WTC11 (cell line): ENCODE data around the gene RFX3. TPM values are rescaled to one million over a fixed set of nuclear protein-coding genes. Genes with fewer than 3 reads are reported as not detected.

Experiments
- ATAC-seq: fragments of 200-7000 bp; cut with Tn5 transposase; 2 replicates; pipeline ENCODE4 v1.10.0; 2021; ENCODE audit warnings: mild to moderate bottlenecking, moderate library complexity
- CTCF ChIA-PET: fragments of 300-600 bp; sonication (Branson Sonifier 250); formaldehyde crosslinking; loops from one replicate; lab custom pipeline; 2021; ENCODE audit warnings: antibody characterized with exemption; lab: Charles Lee
- POLR2A ChIA-PET: fragments of 350-600 bp; sonication (Branson Sonifier 250); formaldehyde crosslinking; loops from one replicate; lab custom pipeline; 2021; ENCODE audit warnings: antibody characterized with exemption; lab: Charles Lee
- DNase-seq: peaks from one replicate; pipeline ENCODE4 v3.0.0; 2021; ENCODE audit warnings: low spot score
- H3K27ac Mint-ChIP-seq: 2 replicates; pipeline ENCODE4 v1.8.0; 2021; ENCODE audit warnings: mixed read lengths
- H3K27me3 Mint-ChIP-seq: 2 replicates; pipeline ENCODE4 v1.8.0; 2021; ENCODE audit warnings: low read depth, mild to moderate bottlenecking, moderate library complexity, mixed read lengths
- H3K36me3 Mint-ChIP-seq: 2 replicates; pipeline ENCODE4 v1.8.0; 2021; ENCODE audit warnings: mixed read lengths
- H3K4me1 Mint-ChIP-seq: 2 replicates; pipeline ENCODE4 v1.8.0; 2022; ENCODE audit warnings: mixed read lengths
- H3K4me3 Mint-ChIP-seq: 2 replicates; pipeline ENCODE4 v1.8.0; 2021; ENCODE audit warnings: mild to moderate bottlenecking, moderate library complexity, mixed read lengths
- H3K9me3 Mint-ChIP-seq: 2 replicates; pipeline ENCODE4 v1.8.0; 2021; ENCODE audit warnings: mixed read lengths
- EMX1 ChIP-seq: fragments of 250-450 bp; sonication (Bioruptor Pico); IDR thresholded peaks from 2 replicates; pipeline ENCODE4 v1.8.0; 2021; ENCODE audit warnings: mild to moderate bottlenecking
- FOXJ3 ChIP-seq: sonication (generic); formaldehyde crosslinking; IDR thresholded peaks from 2 replicates; pipeline ENCODE4 v1.9.0; 2021; ENCODE audit warnings: missing genetic modification reagents, mild to moderate bottlenecking, borderline replicate concordance
- FOXK1 ChIP-seq: sonication (generic); formaldehyde crosslinking; IDR thresholded peaks from 2 replicates; pipeline ENCODE4 v1.8.0; 2022; ENCODE audit warnings: mild to moderate bottlenecking, moderate library complexity, missing genetic modification reagents
- FOXP4 ChIP-seq: sonication (generic); formaldehyde crosslinking; IDR thresholded peaks from 2 replicates; pipeline ENCODE4 v1.8.0; 2022; ENCODE audit warnings: mild to moderate bottlenecking, missing genetic modification reagents
- GABPB1 ChIP-seq: sonication (generic); formaldehyde crosslinking; IDR thresholded peaks from 2 replicates; pipeline ENCODE4 v1.8.1; 2023; ENCODE audit warnings: mild to moderate bottlenecking, missing genetic modification reagents
- KAT7 ChIP-seq: sonication (generic); formaldehyde crosslinking; IDR thresholded peaks from 2 replicates; pipeline ENCODE4 v1.8.1; 2023; ENCODE audit warnings: missing genetic modification reagents, mild to moderate bottlenecking, borderline replicate concordance
- NR2C2 ChIP-seq: sonication (generic); formaldehyde crosslinking; IDR thresholded peaks from 2 replicates; pipeline ENCODE4 v1.8.0; 2022; ENCODE audit warnings: mild to moderate bottlenecking, missing genetic modification reagents
- NR3C1 ChIP-seq: sonication (generic); formaldehyde crosslinking; conservative IDR thresholded peaks from 2 replicates; pipeline ENCODE4 v1.8.1; 2023; ENCODE audit warnings: low read depth, mild to moderate bottlenecking, missing genetic modification reagents
- SMAD3 ChIP-seq: sonication (generic); formaldehyde crosslinking; IDR thresholded peaks from 2 replicates; pipeline ENCODE4 v1.8.0; 2022; ENCODE audit warnings: missing genetic modification reagents, mild to moderate bottlenecking, borderline replicate concordance
- SMAD4 ChIP-seq: sonication (generic); formaldehyde crosslinking; IDR thresholded peaks from 2 replicates; pipeline ENCODE4 v1.8.0; 2022; ENCODE audit warnings: mild to moderate bottlenecking, missing genetic modification reagents
- STAT6 ChIP-seq: sonication (generic); formaldehyde crosslinking; conservative IDR thresholded peaks from 2 replicates; pipeline ENCODE4 v1.8.1; 2023; ENCODE audit warnings: mild to moderate bottlenecking, low read depth, missing genetic modification reagents, moderate library complexity
- TP53 ChIP-seq: sonication (generic); formaldehyde crosslinking; IDR thresholded peaks from 2 replicates; pipeline ENCODE4 v1.8.1; 2023; ENCODE audit warnings: mild to moderate bottlenecking, missing genetic modification reagents
- ZBTB21 ChIP-seq: sonication (generic); formaldehyde crosslinking; IDR thresholded peaks from 2 replicates; pipeline ENCODE4 v1.8.1; 2023; ENCODE audit warnings: mild to moderate bottlenecking, missing genetic modification reagents, borderline replicate concordance
- ZNF232 ChIP-seq: sonication (generic); formaldehyde crosslinking; IDR thresholded peaks from 2 replicates; pipeline ENCODE4 v1.8.0; 2022; ENCODE audit warnings: mild to moderate bottlenecking, missing genetic modification reagents
- ZNF281 ChIP-seq: sonication (generic); formaldehyde crosslinking; IDR thresholded peaks from 2 replicates; pipeline ENCODE4 v1.8.0; 2023; ENCODE audit warnings: mild to moderate bottlenecking, missing genetic modification reagents
- ZNF671 ChIP-seq: fragments of 250-450 bp; sonication (Bioruptor Pico); IDR thresholded peaks from 2 replicates; pipeline ENCODE4 v1.8.0; 2021; ENCODE audit warnings: mild to moderate bottlenecking
- total RNA-seq: library from RNA; stranded (reverse); gene quantifications from 3 replicates; pipeline ENCODE4 v1.2.3, GENCODE V29; 2021
- TF ChIP-seq, protein P1 (sequence below): sonication (generic); formaldehyde crosslinking; IDR thresholded peaks from 2 replicates; pipeline ENCODE4 v1.8.1; 2022; ENCODE audit warnings: mild to moderate bottlenecking, moderate library complexity, missing genetic modification reagents
- TF ChIP-seq, protein P2 (sequence below): sonication (generic); formaldehyde crosslinking; IDR thresholded peaks from 2 replicates; pipeline ENCODE4 v1.8.0; 2022; ENCODE audit warnings: mild to moderate bottlenecking, missing genetic modification reagents
- TF ChIP-seq, protein P3 (sequence below): sonication (generic); formaldehyde crosslinking; IDR thresholded peaks from 2 replicates; pipeline ENCODE4 v1.8.0; 2023; ENCODE audit warnings: missing genetic modification reagents

Gene RFX3
- total RNA-seq, 1 experiment from 2014 or later = 13.7 TPM

DNA sequence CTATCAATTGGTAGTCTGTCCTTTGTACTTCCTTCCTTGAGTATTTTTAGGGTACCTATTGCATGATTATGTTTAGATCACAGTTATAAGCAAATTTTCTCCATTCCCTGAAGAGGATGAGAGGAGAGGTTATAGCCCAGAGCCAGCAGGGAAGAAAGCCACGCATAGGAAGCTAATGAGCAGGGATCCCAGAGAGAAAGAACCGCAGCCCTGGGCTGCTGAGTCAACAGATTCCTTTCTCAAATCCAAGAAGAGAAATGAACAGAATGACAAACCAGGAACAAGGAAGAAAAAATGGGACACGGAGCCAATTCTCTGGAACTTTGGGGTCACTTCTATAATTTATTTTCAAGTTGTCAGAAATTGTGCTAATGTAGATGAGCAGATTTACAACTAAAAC is 284.5 kb downstream of the RFX3 start:
- no peaks in the 10 kb centered on the region for H3K9me3 Mint-ChIP-seq
- no peak for DNase-seq
- TF ChIP-seq ZNF281 (no peak), ZBTB21 (CRISPR knock-in tag) (no peak), NR2C2 (CRISPR knock-in tag) (no peak), SMAD3 (no peak), EMX1 (CRISPR knock-in tag) (no peak), FOXK1 (no peak), KAT7 (CRISPR knock-in tag) (no peak), GABPB1 (CRISPR knock-in tag) (no peak), STAT6 (CRISPR knock-in tag) (no peak), TP53 (CRISPR knock-in tag) (no peak), ZNF671 (no peak), FOXJ3 (CRISPR knock-in tag) (no peak), SMAD4 (CRISPR knock-in tag) (no peak), NR3C1 (no peak), FOXP4 (CRISPR knock-in tag) (no peak), ZNF232 (CRISPR knock-in tag) (no peak)
- TF ChIP-seq, protein P1, sequence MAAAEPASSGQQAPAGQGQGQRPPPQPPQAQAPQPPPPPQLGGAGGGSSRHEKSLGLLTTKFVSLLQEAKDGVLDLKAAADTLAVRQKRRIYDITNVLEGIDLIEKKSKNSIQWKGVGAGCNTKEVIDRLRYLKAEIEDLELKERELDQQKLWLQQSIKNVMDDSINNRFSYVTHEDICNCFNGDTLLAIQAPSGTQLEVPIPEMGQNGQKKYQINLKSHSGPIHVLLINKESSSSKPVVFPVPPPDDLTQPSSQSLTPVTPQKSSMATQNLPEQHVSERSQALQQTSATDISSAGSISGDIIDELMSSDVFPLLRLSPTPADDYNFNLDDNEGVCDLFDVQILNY (CRISPR knock-in tag) = no peak
- TF ChIP-seq, protein P2, sequence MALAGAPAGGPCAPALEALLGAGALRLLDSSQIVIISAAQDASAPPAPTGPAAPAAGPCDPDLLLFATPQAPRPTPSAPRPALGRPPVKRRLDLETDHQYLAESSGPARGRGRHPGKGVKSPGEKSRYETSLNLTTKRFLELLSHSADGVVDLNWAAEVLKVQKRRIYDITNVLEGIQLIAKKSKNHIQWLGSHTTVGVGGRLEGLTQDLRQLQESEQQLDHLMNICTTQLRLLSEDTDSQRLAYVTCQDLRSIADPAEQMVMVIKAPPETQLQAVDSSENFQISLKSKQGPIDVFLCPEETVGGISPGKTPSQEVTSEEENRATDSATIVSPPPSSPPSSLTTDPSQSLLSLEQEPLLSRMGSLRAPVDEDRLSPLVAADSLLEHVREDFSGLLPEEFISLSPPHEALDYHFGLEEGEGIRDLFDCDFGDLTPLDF (CRISPR knock-in tag) = no peak
- TF ChIP-seq, protein P3, sequence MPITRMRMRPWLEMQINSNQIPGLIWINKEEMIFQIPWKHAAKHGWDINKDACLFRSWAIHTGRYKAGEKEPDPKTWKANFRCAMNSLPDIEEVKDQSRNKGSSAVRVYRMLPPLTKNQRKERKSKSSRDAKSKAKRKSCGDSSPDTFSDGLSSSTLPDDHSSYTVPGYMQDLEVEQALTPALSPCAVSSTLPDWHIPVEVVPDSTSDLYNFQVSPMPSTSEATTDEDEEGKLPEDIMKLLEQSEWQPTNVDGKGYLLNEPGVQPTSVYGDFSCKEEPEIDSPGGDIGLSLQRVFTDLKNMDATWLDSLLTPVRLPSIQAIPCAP = no peak
- TF ChIP-seq, all 79 proteins: peak for 0
- Mint-ChIP-seq H3K27me3 (no peaks in the 10 kb centered on the region), H3K4me3 (0 out of 2 replicates have a peak overlapping the region, but pooled peaks have one; percentile 1), H3K27ac (peak overlapping the region; percentile 12), H3K36me3 (no peaks in the 10 kb centered on the region), H3K4me1 (peaks cover 12% of the 10 kb centered on the region)
- ChIA-PET POLR2A (interaction anchor here (0.5 to 0.7 kb wide), 2 partner anchors 397 to 492 kb away, joined by 3 read pairs; partner anchors contain the start of gene PUM3), CTCF (interaction anchor here (0.6 to 4.5 kb wide), 37 partner anchors 9 to 886 kb away, joined by 3 to 94 read pairs (median 4); no protein-coding TSS in a partner anchor)
- ATAC-seq = peak; percentile 62
